Left lung (tissue), 10 donors: Measurements from ENCODE around the gene PLAAT4. TPM values are rescaled to one million over a fixed set of nuclear protein-coding genes. Genes with fewer than 3 reads are reported as not detected.

Experiments
- ATAC-seq: fragments of 200-7000 bp; cut with Tn5 transposase; one replicate; pipeline ENCODE4 v1.9.1; 2020; ENCODE audit warnings: moderate library complexity
- DNase-seq, 4 donors: peaks; one replicate each; pipeline ENCODE4 v3.0.0-alpha.2; 2013 to 2020
- H3K27ac ChIP-seq, 2 donors: fragments of 200-600 bp; sonication (generic) in 1 of 2; one replicate each; pipeline versions ENCODE4 v1.5.0 to v1.8.0; 2020 to 2021
- H3K27me3 ChIP-seq, 2 donors: fragments of 200-600 bp; sonication (generic) in 1 of 2; one replicate each; pipeline versions ENCODE4 v1.5.0 to v1.8.0; 2020 to 2021
- H3K36me3 ChIP-seq, 2 donors: fragments of 200-600 bp; sonication (generic) in 1 of 2; one replicate each; pipeline versions ENCODE4 v1.5.0 to v1.8.0; 2020 to 2021
- H3K4me1 ChIP-seq, 2 donors: fragments of 200-600 bp; one replicate each; pipeline ENCODE4 v1.8.0; 2021
- H3K4me3 ChIP-seq, 2 donors: fragments of 200-600 bp; sonication (generic) in 1 of 2; one replicate each; pipeline versions ENCODE4 v1.5.0 to v1.8.0; 2020 to 2021; ENCODE audit warnings: mild to moderate bottlenecking in 1 of 2
- H3K9me3 ChIP-seq, 2 donors: fragments of 200-600 bp; sonication (generic) in 1 of 2; one replicate each; pipeline versions ENCODE4 v1.5.0 to v1.8.0; 2020 to 2021
- CTCF ChIP-seq, 2 donors: fragments of 200-600 bp; sonication (generic) in 1 of 2; IDR thresholded peaks; one replicate each; pipeline versions ENCODE4 v1.5.0 to v1.8.0; 2021; ENCODE audit warnings: antibody characterized with exemption in 2 of 2
- intact Hi-C, 2 donors: fragments of 100-400 bp; cut with DNase I; formaldehyde crosslinking; loops; one replicate each; pipeline versions ENCODE4 v1.11.2 to v1.14.2; 2022
- polyA plus RNA-seq, 6 donors: library from polyadenylated mRNA; unstranded; fragments of 120-200 nt; gene quantifications; one replicate each; pipeline ENCODE4 v1.2.1, GENCODE V29; 2013; ENCODE audit not compliant: insufficient read length in 6 of 6
- total RNA-seq, 2 donors: library from RNA; stranded (reverse); fragmentation: NEBNext Ultra II Directional; extraction: Animal tissue kit (Norgen Biotek cat#: 25700); gene quantifications; one replicate each; pipeline ENCODE4 v1.2.1, GENCODE V29; 2021
- donor health status: DM: no; HTN: yes; CAD: no.
- donor health status: DM: no; HTN: no; CAD: no.

PLAAT4 gene
- total and polyA plus RNA-seq, 8 donors, result 6.5 to 217 (median 8.6) TPM

DNA sequence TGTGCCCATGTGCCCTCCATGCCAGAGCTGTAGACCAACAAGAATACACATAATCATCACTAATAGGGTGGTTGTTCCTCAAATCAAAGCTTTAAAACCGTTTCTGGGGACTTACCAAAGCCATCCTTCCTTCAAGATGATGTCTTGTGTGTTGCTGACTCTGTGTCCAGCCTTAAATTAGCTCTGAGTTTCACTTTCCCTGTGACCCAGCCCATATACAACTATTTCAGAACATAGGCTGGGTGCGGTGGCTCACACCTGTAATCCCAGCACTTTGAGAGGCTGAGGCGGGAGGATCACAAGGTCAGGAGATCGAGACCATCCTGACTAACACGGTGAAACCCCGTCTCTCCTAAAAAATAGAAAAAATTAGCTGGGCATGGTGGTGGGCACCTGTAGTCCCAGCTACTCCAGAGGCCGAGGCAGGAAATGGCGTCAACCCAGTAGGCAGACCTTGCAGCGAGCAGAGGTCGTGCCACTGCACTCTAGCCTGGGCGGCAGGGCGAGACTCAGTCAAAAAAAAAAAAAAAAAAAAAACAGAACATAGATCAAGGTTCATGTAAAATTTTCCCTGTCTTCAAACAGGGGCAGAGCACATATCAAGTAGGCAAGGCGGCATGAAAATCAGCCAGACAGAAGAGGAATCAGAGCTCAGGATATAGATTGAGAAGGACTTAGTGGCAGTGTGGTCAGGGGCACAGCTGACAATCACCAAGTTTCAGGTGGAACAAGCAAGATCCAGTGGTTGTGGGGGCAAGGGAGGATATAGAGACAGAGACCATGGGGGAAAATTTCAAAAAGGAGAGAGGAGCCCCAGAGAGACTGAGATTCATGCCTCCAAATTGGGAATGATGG lies 26.8 kb downstream of the PLAAT4 start, which contains the start of gene PLAAT2:
Gene PLAAT2, minus strand, starts transcription at position 179 of the 855 bp plus-strand sequence. Its CDS starts 55 bp downstream, at position 124.
- Histone ChIP-seq H3K9me3 (no peaks in the 10 kb centered on the region), H3K27ac (peak within 1 kb of the TSS in 1 of 2 donors; percentile 70), H3K4me1 (peaks cover 10 to 42% of the 10 kb centered on the region in 2 donors), H3K36me3 (no peaks in the 10 kb centered on the region), H3K4me3 (no peak within 1 kb of the TSS), H3K27me3 (no peaks in the 10 kb centered on the region)
- no peak for DNase-seq
- no peak for ATAC-seq
- TF ChIP-seq CTCF (IDR thresholded peaks at IDR 0.05), result no peak
- intact Hi-C loops, result no loop called here

DNA sequence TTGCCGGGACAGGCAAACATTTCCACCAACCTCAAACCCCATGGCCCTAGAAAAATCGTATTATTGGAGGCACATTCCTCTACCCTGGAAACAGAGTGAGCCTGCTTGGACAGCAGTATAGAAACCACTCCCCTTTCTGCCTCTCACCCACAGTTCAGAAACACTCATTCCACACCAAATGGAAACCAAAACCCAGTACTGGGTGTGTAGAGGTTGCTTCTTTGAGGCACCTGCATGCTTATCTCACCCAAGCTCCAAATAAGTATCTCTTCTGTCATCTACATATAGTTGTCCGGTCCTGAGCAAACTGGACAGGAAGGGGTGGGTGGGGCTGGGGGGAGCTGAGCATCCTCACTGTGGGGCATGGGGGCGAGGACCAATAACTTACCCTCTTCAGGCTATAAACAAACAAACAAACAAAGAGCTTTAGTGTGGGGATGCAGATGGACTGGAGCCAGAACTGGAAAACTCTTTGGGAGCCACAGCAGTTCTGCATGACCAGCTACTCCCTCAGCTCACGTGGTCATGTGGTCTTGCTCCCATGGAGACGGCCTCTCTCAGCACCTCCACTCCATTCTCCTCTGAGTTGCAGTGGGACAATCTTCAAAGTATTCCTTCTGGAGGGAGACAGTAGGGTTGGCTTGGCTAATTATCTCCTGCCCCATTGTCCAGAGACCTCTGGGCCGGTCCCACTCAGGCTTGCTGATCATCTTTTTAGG lies 27.6 kb downstream of the PLAAT4 start:
- H3K9me3 ChIP-seq, result no peaks in the 10 kb centered on the region
- ATAC-seq (no peak), DNase-seq (no peak)
- H3K4me1 ChIP-seq, result peaks cover 10 to 39% of the 10 kb centered on the region in 2 donors
- no peak for TF ChIP-seq CTCF (IDR thresholded peaks at IDR 0.05)
- no peaks in the 10 kb centered on the region for H3K27me3 ChIP-seq
- intact Hi-C loops, result no loop called here
- no peak overlapping the region for H3K4me3 ChIP-seq
- peak overlapping the region in 1 of 2 donors; percentile 70 for H3K27ac ChIP-seq
- no peaks in the 10 kb centered on the region for H3K36me3 ChIP-seq

DNA sequence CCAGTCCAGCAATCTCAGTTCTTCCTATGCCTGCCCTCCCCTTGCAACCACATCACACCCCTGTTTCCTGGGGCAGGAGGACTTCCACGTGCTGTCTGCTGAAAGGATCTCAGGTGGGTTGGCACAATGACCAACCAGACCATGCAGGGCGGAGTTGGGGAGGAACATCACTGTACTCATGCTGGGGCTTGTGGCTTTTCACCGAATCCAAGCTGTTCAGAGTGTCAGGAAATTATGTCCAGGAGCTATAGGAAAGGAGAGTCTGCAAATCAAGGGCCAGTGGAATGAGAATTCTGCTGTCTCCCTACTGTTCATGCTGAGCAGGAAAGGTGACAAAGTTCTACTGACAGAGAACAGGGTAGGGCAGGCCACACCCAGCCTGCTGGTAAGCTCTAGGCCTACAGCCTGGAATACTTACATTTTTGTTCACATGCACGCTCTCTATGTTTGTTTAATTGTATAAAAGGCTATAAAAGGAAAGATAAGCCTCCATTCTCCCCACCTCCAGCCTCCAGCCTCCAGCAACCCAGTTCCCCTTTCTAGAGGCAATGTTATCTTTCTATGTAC lies 28.3 kb downstream of the PLAAT4 start:
- peak; percentile 63 for ATAC-seq
- no peaks in the 10 kb centered on the region for H3K9me3 ChIP-seq
- H3K4me3 ChIP-seq, result no peak overlapping the region
- no peak for TF ChIP-seq CTCF (IDR thresholded peaks at IDR 0.05)
- peak in 1 of 4 donors; percentile 49 for DNase-seq
- no peaks in the 10 kb centered on the region for H3K27me3 ChIP-seq
- H3K27ac ChIP-seq, result peak overlapping the region; percentile 70 to 72
- peaks cover 9 to 37% of the 10 kb centered on the region in 2 donors for H3K4me1 ChIP-seq
- intact Hi-C loops, result no loop called here
- no peaks in the 10 kb centered on the region for H3K36me3 ChIP-seq

- intact Hi-C loops, result no loop called here
- no peak for TF ChIP-seq CTCF (IDR thresholded peaks at IDR 0.05)
- no peaks in the 10 kb centered on the region for H3K27me3 ChIP-seq
- peak overlapping the region in 1 of 2 donors; percentile 65 for H3K27ac ChIP-seq
- DNase-seq (peak in 1 of 4 donors; percentile 36), ATAC-seq (peak; percentile 83)
- peaks cover 5 to 25% of the 10 kb centered on the region in 2 donors for H3K4me1 ChIP-seq
- no peaks in the 10 kb centered on the region for H3K36me3 ChIP-seq
- no peaks in the 10 kb centered on the region for H3K9me3 ChIP-seq
- H3K4me3 ChIP-seq, result no peak overlapping the region
Observed at GRCh38 chr11:63567044-63567840, 30.6 kb downstream of the PLAAT4 start.
